NCI-H1105 (cell line): ENCODE measurements around the gene PKHD1.

Experiments used
- DNase-seq: peaks from one replicate; lab custom pipeline; 2025; lab: John Stamatoyannopoulos, UW

Gene PKHD1

DNA sequence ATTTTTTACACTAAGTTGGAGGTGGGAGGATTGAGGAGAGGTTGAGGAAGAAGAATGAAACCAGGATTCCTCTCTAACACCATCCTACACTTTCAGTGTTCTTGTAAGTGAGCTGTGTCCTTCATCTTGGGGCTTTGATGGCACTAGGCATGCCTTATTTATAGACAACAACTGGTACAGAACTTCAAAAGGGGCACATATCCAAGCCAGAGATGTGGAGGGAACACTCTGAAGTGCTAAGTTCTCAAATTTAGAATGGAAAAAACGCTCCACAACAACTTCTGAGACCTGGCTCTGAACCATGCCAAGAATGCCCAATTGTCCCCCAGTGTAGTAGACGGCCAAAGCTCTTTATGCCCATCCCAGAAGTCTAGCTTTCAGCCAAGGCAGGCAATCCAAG lies 16.2 kb upstream of the PKHD1 start:
- DNase-seq, result no peak

DNA sequence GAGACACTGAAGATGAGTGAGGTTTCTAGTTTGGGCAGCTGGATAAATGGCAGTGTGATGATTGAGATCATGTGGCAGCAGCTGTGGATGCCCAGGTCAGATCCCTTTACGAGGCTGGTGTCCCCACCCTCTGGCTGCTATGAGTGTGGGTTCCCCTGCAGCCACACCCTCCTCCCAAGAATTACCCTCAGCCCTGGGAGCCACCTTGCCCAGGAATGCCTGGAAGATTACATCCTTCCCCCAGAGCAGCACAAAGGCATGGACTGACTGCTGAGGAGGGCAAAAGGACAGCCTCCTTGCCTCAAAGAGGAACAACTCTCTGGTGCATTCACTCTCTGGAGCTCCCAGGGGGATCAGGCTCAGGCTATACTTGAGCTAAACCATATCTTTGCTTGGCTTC lies 15.0 kb upstream of the PKHD1 start:
- no peak for DNase-seq

DNA sequence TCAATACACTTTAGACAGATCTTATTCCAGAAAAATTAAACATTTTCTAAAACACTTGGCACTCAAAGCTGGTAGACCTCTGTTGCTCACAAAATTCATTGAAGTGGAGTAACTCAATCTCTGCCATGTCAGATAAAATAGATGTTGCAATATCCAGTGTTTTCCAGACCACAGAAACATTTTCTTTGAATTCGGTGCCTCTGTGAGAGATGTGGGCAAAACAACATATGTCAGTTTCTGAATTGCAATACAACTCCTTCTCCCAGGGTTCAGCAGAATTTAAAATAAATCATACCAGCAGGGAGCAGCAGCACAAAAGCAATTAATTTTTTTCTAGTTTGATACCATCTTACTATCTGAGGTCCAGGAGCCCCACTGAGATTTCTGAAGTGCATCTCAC lies 11.3 kb upstream of the PKHD1 start:
- no peak for DNase-seq

DNA sequence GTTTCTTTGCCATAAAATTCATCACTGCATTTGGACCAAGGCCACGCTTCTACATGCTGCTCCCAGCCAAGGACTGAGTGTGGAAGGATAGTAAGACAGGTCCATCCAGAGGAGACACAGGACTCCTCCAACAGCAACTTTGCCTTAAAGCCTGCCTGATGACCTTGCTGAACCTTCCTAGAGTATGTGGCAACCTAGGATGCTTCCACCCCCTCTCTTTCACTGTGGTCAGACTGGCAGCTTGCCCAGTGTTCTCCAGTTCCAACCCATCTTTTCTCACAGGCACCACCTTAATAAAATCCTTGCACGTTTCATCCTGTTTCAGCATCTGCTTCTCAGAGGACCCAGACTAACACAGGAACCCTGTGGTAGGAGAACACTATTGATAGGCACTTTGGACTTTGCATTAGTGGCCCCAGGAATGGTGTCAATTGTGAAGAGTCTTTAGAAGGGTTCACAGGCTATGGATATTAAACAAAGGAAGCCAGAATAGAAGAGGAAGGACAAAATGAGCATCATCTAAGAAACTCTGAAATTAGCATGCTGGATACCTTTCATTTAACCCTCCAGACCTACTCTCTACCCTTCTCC lies 2.4 kb upstream of the PKHD1 start:
- no peak for DNase-seq

DNA sequence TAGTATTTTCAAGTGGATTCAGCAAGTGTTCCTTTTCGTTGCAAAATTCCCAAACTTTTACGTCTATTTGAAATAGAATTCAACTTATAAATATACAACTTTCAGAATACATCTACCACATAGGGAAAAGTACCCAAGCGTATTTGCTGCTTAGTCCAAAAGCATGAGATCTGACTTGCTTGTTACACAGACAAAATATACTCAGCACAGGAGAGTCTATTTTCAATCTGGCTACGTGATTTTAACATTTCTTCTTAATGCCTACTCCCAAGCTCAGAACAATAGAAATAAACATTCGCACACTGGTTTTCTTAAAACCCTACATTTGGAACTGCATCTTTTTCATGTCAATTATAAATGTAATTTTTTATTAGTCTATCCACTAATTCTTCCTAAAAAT lies 672 bp downstream of the PKHD1 start:
- DNase-seq, result no peak

DNA sequence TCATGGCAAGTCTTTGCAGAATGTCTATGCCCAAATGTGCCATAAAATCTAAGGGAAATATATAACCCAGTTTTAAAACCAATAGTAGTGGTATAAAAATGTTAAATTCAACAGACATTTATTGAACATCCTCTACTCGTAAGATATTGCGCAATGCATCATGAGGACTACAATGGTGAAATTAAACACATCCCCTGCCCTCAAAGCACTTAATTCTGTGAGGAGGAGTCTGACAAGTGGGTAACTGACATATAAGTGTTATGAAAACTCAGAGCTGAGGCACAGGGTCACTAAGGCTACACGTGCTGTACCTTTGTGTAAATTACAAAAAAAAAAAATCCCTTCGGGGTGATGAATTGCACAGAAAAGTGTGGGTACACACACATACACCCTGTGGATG lies 6.2 kb downstream of the PKHD1 start:
- no peak for DNase-seq

DNA sequence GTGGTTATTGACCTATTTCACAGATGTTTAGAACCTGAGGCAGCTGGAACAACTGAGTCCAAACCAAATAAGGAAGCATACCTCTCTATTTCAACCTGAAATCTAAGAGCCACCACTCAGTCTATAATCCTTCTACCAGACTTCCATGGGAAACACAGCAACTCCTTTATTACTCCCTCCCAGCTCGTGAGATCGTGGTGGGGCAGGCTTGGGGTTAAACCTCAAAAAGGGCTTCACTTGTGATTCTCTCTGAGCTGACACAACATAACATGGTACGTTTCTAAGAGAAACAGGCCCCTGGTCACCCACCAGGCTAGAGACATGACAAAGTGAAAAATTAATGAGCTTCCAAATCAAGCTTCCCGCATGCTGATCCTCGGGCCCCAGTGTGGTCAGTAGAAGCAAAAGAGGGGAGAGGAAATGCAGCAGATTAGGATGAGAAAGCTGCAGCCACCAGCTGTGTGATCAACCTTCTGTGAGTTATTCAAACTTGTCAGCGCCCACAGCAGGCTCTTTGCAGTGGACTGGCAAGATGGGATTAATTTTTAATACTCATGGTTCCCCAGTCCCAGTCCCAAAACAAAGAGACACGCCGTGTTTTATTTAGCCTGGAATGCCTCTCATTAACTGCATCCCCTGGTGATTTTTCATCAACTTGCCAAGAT lies 9.3 kb downstream of the PKHD1 start:
- DNase-seq, result no peak

DNA sequence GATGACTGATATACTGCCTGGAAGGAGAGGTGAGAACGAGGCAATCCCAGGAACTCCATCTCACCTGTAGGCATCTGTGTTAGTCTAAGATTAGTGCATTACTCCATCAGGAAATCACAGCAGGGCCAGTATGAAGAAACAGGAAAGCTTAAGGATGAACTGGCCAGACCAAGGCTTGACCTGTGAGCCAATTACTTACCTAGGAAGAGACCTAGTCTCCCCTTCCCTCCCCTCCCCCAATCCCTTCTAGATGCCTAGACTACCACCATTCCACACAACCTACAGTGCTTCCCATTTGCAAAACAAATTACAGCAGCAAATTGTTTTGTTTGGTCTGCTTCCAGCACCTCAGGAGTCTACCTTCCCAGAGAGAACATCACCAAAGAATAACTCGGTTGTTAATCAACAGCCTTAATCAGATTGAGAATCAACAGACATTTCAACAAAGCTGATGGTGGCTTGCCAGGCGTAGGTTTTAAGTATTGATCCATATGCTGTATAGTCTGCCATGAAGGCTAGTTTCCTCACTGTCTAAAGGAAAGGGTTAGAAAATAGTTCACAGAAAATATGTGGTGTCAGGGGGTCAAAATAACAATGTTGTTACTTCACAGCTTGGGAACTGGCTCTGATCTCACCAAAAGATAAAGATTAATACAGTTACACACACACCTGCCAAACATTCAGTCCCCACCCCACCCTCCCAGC lies 10.1 kb downstream of the PKHD1 start:
- no peak for DNase-seq

DNA sequence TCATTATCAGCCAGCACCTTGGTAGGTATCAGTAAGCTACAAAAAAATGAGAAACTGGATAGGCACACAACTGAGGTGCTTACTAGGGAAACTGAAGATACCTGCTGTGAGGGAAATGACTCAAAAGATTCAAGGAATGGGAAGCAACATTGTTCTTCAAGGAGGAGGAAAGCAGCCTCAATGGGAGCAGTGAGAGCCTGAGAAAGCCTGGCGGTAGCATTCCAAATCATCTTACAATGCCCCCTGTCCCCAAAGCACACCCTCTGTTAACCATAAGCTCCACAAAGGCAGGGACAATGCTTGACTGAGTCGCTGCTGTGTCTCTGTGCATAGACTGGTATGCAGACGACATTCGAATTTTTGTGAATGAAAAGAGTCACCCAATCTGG lies 10.6 kb downstream of the PKHD1 start:
- DNase-seq, result no peak

DNA sequence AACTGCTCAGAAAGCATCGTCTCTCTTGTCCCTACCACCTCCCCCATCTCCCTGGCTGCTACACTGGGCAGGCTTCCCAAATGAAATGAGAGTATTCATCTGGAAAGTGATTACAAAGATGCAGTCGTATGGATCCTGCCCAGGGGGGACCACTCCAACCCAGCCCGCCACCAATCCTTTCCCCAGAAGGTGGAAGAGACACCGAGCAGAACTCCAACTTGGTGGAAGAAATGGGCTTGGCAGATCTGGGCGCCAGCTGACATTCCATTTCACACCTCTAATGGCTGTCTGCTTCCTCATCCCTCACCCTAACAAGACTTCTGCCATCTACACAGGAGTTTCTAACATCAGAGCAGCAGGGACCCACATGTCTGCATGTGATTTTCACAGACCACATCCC lies 12.7 kb downstream of the PKHD1 start:
- DNase-seq, result no peak

DNA sequence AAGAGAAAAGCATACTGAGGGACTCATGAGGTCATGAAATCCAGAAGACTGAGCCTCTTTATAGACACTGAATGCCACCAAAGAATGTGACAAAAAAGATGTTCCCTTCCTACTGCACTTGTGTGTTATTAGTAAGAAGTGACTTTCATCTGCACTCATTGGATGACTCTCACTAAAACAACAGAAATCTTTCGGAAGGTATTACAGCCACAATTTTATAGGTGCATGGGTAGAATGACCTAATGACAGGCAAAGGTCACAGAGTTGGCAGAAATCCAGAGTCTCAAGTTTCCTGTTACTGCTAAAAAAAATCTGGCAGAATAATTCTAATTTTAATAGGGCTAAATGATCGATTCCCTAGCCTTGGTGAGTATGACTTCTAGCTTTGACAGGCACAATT lies 13.3 kb downstream of the PKHD1 start:
- DNase-seq, result no peak

DNA sequence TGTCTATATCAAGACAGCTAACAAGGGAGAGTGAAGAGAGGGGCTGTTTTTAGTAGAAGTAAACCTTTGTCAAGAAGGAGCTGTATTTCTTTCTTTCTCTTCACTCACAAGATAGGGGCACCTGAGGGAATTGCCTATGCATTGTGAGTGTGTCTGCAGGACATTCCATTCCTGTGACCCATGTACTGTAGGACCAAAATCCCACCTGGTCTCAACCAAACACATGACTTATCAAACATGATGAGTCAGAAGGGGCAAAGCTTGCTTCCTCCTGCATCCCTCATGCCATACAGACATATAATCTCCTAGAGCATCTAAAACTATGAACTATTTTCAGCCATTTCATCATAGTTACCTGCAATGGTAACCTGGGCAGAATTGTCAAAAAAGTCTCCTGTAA lies 21.8 kb downstream of the PKHD1 start:
- DNase-seq, result no peak

DNA sequence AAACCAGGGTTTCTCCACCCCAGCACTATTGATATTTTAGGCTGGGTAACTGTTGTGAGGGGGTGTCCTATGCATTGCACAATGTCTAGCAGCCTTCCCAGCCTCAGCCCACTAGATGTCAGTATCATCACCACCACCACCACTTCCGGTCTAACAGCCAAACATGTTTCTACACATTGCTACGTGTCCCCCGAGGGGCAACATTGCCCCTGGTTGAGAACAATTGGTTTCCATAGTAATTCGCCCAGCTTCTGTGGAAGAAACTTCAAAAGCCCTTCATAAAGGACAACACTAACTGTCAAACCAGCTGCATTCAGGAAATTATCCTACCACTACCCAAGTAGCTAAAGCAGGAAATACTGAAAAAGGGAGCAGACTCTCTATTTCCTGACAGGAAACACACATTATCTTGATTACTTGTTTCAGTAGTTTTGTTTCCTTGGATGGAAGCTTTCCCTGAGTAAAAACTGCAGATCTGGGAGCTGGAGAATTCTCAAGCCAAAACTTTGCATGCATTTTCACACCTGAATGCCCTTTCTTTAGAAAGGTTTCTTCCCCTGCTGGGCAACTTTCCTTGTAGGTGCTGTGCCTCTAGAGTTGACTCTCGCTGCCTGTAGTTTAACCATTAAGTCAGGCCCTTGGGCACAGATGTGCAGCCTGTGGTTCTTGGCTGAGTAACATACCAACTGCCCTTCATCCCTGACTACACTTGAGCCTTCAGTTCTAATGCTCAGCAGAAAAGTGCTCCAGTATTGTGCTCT lies 23.6 kb downstream of the PKHD1 start:
- DNase-seq, result peak; percentile 35

DNA sequence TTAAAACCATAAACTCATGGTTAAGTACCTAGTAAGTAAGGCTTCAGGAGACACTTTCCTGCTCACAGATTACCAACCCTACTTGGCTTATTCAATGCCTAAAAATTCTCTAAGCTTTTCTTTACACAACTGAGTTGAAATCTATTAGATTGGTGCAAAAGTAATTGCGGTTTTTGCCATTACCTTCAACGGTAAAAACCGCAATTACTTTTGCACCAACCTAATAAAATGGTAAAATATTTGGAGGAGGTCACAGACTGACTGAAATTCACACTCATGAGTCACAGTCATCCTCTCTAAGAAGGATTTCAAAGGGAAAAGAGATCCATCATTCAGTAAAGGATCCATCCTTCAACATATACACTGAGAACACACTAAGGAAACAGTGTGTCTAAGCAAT lies 25.9 kb downstream of the PKHD1 start:
- DNase-seq, result no peak

DNA sequence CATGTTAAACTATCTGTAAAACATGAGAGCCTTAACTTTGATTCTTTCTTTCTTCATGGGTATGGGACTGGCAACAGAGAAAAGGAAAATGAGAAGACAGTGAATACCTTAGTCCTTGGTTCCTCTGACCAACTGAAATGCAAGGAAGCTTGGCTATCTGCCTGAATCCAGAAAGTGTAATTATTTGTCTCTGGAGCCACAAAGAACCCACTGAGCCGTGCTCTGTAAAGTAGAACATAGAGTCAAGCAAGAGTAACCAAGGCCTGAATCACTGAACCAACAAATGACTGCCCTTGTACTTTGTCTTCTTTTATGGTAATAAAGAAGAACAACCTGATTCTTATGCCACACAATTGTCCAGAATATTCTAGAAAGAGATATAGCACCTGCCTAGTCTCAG lies 27.6 kb downstream of the PKHD1 start:
- DNase-seq, result no peak

DNA sequence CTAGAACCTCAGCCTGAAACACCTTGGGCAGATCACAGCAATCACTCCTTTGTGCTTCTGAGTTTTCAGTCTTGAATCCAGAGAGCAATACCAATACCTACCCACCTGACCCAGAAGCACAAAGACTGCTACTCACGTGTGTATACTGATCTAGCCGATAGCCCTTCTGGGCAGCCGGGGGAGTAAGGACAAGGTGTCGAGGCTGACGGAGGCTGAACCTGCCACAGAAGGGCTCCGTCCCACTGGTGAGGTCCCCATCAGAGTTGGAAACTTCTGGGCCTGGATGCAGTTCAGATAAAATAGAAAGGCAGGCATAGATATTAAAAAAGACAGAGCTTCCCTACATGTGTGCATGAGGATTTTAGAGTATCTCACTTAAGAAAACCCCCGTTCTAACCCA lies 32.0 kb downstream of the PKHD1 start:
- no peak for DNase-seq

DNA sequence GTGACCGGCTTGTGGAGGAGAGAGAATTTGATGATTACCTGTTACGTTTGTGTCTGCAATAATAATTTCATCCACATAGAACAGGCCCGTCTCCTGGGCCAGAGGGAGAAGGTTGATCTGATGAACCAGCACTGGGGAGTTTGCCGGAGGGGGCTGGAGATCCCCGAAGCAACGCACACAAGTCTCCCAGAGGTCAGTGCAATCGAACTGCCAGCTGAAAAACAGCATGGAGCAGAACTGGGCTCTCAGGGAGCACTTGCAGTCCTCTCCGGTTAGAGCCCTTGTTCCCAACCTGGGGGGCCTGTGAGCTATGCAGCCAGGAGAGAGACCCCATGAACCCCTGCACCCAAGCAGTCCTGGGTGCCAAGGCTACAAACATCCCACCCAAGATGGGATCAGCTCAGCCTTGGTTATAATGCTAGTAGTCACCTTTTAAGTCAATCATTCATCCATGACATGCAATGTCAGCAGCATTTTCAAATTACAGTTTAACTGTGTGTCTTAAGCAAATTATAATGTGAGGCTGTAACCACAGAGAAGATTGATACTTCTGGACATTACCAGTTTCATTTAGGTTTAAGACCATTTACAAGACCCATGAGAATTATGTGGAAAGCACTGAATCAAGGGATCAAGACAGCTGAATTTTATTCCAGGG lies 34.2 kb downstream of the PKHD1 start:
- no peak for DNase-seq

DNA sequence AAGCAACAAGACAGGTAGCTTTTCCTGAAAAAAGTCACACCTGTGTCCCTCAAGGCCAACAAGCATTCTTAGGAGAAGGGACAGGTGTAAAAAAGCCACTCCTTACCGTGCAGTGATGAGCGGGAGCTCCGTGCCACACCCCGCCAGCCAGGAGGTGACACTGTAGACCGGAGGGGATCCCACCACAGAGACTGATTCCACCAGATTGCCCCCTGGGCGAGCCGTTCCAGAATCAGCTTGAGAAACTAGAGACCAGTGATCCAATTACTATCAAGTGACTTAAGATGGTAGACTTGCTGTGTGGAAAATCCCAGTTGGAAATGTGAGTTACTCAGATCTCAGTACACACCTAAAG lies 37.4 kb downstream of the PKHD1 start:
- DNase-seq, result no peak

DNA sequence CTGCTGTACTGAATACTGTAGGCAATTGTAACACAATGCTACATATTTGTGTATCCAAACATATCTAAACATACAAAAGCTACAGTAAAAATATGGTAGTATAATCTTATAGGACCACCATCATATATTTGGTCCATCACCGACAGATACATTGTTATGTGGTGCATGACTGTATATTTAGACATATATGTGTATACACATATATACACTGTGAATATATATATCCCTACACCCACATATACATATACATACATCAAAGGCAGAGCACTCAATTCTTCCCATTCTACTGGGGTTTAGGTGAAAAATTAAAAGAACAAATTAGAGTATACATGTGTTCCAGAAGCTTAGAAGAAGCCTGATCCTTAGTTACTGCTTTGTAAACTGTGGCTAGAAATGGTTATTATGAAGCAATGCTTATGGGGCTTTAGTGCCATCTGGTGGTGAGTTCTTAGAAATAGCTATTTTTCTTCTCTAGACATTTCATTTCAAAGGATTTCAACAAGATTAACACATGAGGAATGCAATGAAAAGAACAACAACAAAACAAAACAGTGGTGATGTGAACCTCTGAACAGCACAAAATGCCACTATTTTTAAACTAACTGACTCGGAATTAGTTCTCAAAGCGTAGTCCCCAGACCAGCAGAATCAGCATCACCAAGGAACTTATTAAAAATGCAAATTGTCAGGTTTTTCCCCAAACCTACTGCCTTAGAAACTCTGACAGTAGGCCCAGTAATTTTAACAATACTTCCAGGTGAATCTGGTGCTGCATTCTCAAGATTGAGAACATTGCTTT lies 38.0 kb downstream of the PKHD1 start:
- peak; percentile 23 for DNase-seq

DNA sequence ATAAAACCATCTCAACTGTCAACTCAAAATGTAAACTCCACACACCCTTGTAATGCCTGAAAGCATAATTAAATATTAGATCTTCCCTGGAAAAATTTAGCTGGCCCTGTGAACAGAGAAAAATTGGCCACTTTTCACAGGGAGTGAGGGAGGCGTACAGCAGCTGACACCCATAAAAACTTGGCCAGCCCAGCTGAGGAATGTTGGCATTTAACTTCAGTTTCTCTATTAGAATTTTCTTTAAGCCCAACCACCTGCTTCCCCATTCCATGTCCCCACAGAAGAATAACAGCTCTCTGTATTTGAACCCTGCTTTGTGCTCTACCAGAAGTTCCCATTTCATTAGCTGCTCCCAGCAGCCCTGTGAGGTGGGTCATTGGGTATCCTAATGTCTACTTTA lies 41.0 kb downstream of the PKHD1 start:
- DNase-seq, result no peak

DNA sequence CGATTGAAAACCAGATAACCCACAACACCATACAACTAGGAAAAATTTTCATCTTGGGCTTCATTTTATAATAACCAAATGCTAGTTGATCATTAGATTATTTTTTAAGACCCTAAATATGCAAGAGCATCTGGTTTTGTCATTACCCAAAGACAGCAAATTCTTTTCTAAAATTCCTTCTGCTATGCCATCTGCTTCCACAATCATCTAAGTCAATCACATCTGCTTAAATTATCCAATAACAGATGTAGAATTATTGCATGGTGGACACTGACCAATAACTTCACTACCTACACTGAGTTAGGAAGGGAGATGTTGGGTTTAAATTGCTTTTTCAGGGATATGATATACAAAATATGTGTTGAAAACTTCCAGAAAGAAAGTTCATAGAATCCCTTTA lies 41.9 kb downstream of the PKHD1 start:
- DNase-seq, result no peak

DNA sequence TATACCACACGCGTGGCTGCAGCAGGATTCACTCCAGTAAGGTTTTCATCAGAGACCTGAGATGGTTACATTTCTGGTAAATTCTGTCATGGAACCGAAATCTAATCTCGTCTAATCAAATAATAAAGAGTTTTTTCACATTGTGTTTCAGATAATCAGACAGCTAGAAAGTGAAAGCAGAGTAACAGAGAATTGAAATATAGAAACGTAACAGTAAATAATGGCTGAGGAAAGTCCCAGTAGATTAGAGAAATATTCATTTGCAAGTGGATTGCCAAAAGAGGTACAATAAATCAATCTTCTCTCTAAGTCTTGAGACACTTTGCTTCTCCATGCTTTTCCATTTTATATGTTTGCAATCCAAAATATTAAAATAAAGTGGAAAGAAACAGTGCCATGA lies 42.4 kb downstream of the PKHD1 start:
- no peak for DNase-seq
